ENCODE measurements around the gene HYLS1.

The HYLS1 gene

DNA sequence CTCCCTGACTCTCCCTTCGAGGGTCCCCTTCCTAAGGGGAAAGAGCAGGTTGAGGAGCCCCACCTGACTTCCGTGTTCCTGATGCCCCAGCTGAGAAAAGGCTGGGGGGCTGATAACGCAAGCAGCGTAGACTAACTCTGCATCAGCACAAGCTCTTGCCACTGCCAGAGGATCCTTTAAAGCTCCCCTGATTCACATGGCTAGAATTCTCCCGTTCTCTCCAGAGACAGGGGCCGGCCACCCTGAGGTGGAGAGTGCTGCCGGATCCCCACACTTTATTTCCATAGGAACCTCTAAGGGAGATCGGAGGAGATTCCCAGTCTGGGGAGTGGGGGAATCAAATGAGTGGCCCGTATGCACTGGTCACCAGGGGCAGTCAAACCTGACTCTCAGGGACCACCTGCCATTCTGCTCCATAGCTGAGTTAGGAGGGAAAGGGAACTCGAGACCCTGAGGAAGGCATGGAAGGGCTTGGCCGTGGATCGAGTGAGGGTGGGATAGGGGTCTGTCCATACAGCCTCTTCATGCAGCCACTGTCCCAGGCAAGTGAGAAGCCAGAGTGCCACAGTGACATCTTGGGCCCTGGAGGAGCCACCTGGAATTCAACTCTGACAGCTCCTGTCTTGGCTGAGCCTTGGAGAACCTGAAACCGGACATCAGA, 57.0 kb downstream of the HYLS1 start:
- DNase-seq (ENCODE audit: low spot score in 2 of 2), result no peak
- Histone ChIP-seq H3K27me3 (ENCODE audit: low read depth) (no peaks in the 10 kb centered on the region), H3K9me3 (no peaks in the 10 kb centered on the region), H3K4me3 (no peak overlapping the region), H3K36me3 (replicated peaks) (no peaks in the 10 kb centered on the region), H3K4me1 (no peaks in the 10 kb centered on the region)
- in situ Hi-C loops (cut with MboI; ENCODE audit: low sequenced_read_pairs), result no loop called here

- no peaks in the 10 kb centered on the region for H3K27me3 ChIP-seq (ENCODE audit: low read depth)
- in situ Hi-C loops (cut with MboI; ENCODE audit: low sequenced_read_pairs), result no loop called here
Observed at GRCh38 chr11:125945011-125945796, 57.7 kb downstream of the HYLS1 start.

DNA sequence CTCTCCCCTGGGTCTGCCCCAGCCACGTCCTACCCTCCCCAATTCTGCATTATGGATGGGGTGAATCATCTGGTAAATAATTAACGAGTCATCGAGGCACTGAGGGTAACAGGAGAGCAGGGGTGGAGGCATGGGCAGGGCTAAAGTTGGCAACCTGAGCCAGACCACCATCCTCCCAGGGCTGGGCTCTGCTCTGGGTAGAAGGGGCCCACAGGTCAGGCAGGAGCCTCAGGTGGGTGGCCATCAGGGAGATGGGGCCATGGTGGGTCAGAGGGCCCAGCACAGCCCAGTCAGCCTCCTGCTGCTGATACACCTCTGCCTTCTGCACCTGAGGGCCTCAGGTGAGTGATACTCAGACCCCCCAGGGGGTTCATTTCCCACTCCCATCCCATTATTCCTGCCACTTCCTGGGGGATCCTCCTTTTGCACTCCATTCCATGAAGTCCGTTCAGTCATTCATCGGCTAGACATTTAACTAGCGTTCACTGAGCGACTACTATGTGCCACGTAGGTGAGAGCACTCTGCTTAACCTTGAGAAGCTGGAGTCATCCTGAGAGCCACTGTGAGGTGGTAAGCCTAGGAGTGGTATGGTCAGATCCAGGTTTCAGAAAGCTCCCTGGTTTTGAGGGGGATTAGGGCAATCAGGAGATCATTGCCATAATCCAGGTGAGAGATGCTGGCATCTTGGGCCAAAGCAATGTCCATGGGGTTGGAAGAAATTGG, 58.5 kb downstream of the HYLS1 start, which contains the start of gene VSIG10L2:
Gene VSIG10L2, plus strand, starts transcription at position 248 of the 724 bp plus-strand sequence. Its CDS starts 12 bp downstream, at position 260.
- no peaks in the 10 kb centered on the region for H3K4me1 ChIP-seq
- no peak for DNase-seq (ENCODE audit: low spot score in 2 of 2)

More at GRCh38 chr11:125945011-125945796, 57.7 kb downstream of the HYLS1 start:
- no peaks in the 10 kb centered on the region for H3K4me1 ChIP-seq
- no peak overlapping the region for H3K4me3 ChIP-seq
- H3K36me3 ChIP-seq (replicated peaks), result no peaks in the 10 kb centered on the region
- no peak for DNase-seq (ENCODE audit: low spot score in 2 of 2)
- no peaks in the 10 kb centered on the region for H3K9me3 ChIP-seq

GRCh38 chr11:125946712-125947418, 59.4 kb downstream of the HYLS1 start:
- Histone ChIP-seq H3K9me3 (no peaks in the 10 kb centered on the region), H3K36me3 (replicated peaks) (no peaks in the 10 kb centered on the region), H3K4me1 (no peaks in the 10 kb centered on the region), H3K27me3 (ENCODE audit: low read depth) (no peaks in the 10 kb centered on the region), H3K4me3 (no peak overlapping the region)
- in situ Hi-C loops (cut with MboI; ENCODE audit: low sequenced_read_pairs), result no loop called here
- no peak for DNase-seq (ENCODE audit: low spot score in 2 of 2)

More for the DNA sequence above, 58.5 kb downstream of the HYLS1 start, which contains the start of gene VSIG10L2:
- no peaks in the 10 kb centered on the region for H3K36me3 ChIP-seq (replicated peaks)
- in situ Hi-C loops (cut with MboI; ENCODE audit: low sequenced_read_pairs), result no loop called here
- no peaks in the 10 kb centered on the region for H3K9me3 ChIP-seq
- no peak within 1 kb of the TSS for H3K4me3 ChIP-seq
- no peaks in the 10 kb centered on the region for H3K27me3 ChIP-seq (ENCODE audit: low read depth)

- Histone ChIP-seq H3K4me1 (no peaks in the 10 kb centered on the region), H3K4me3 (no peak overlapping the region), H3K27me3 (ENCODE audit: low read depth) (no peaks in the 10 kb centered on the region), H3K9me3 (no peaks in the 10 kb centered on the region), H3K36me3 (replicated peaks) (no peaks in the 10 kb centered on the region)
- no peak for DNase-seq (ENCODE audit: low spot score in 2 of 2)
- in situ Hi-C loops (cut with MboI; ENCODE audit: low sequenced_read_pairs), result no loop called here
Observed at GRCh38 chr11:125947419-125948277, 60.2 kb downstream of the HYLS1 start.

DNA sequence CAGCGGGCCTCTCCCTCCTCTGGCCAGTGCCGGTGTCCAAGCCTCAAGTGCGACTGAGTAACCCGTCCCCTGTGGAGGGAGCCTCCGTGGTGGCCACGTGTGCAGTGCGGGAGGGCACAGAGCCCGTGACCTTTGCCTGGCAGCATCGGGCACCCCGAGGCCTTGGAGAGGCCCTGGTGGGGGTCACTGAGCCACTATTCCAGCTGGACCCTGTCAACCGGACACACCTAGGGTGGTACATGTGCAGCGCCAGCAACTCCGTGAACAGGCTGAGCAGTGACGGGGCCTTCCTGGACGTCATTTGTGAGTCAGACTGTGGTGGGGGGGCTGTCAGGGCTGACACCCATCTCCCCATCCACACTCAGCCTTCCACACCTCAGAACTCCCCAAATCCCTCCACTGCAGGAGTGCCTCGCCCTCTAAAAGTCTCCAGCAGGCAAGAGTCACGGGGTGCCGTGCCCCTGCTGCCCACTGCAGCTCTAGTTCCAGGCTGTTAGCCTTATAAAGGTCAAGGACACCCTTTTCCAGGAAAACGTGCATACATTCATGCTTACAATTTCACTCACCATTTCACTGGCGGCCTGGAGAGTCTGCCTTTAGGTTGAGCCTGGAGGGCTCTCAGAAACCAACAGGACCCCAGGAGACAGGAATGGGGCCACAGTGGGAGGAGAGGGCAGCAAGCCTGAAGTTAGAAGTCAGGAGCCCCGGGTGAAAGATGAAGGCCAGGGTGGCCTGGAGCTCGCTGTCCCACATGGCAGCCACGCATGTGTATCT, 61.0 kb downstream of the HYLS1 start:
- in situ Hi-C loops (cut with MboI; ENCODE audit: low sequenced_read_pairs), result no loop called here
- no peaks in the 10 kb centered on the region for H3K9me3 ChIP-seq
- DNase-seq (ENCODE audit: low spot score in 2 of 2), result no peak
- no peaks in the 10 kb centered on the region for H3K36me3 ChIP-seq (replicated peaks)
- H3K4me3 ChIP-seq, result no peak overlapping the region
- H3K27me3 ChIP-seq (ENCODE audit: low read depth), result no peaks in the 10 kb centered on the region
- no peaks in the 10 kb centered on the region for H3K4me1 ChIP-seq

DNA sequence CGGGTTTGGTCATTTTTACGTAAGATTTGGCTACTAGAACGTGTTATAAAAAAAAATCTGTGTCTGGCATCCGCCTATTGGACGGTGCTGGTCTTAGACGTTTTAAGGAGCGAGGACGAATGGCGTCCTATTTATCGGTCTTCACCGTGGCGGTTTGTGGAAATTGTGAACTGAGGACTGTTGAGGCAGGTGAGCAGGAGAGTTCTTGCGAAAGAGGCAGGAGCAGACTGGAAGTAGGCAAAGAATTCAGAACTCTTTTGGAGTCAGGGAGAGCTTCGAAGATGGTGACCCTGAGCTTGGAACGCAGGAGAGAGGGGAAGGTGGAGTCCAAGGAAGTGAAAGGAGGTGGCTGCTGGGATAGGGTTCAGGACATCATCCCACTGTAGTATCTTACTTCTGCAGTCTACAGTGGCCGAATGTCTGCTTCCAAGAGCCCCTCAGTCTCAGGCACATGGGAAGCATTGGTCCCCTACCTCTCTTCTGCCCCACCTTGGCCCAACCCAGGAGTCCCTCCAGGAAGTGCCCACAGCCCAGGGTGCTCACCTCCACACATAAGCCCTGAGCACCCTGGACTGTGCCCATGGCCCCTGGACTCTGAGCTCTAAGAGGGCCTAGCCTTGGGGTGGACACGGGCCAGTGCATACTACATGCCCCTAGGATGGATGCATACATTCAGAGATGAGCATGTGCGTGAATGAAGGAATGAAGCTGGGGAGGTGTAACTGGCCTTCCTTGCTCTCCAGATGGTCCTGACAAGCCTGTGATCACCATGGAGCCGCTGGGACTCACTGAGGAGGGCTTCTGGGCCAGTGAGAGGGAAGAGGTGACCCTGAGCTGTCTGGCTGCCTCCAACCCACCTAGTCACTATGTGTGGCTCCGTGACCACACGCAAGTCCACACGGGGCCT, 62.1 kb downstream of the HYLS1 start:
- in situ Hi-C loops (cut with MboI; ENCODE audit: low sequenced_read_pairs), result no loop called here
- DNase-seq (ENCODE audit: low spot score in 2 of 2), result no peak
- H3K4me3 ChIP-seq, result no peak overlapping the region
- no peaks in the 10 kb centered on the region for H3K27me3 ChIP-seq (ENCODE audit: low read depth)
- H3K4me1 ChIP-seq, result no peaks in the 10 kb centered on the region
- H3K9me3 ChIP-seq, result no peaks in the 10 kb centered on the region
- no peaks in the 10 kb centered on the region for H3K36me3 ChIP-seq (replicated peaks)

GRCh38 chr11:125950178-125950490, 62.7 kb downstream of the HYLS1 start:
- in situ Hi-C loops (cut with MboI; ENCODE audit: low sequenced_read_pairs), result no loop called here
- no peak for DNase-seq (ENCODE audit: low spot score in 2 of 2)
- Histone ChIP-seq H3K36me3 (replicated peaks) (no peaks in the 10 kb centered on the region), H3K4me1 (no peaks in the 10 kb centered on the region), H3K27me3 (ENCODE audit: low read depth) (no peaks in the 10 kb centered on the region), H3K9me3 (no peaks in the 10 kb centered on the region), H3K4me3 (no peak overlapping the region)

All from HAP-1 (cell line).